Glutamatergic neuron (in vitro differentiated cells): ENCODE measurements around the gene SET. TPM values are rescaled to one million over a fixed set of nuclear protein-coding genes. Genes with fewer than 3 reads are reported as not detected.

Experiments used
- DNase-seq: peaks from one replicate; pipeline ENCODE4 v3.0.0; 2022
- H3K27ac Mint-ChIP-seq: one replicate; pipeline ENCODE4 v1.8.0; 2020; ENCODE audit warnings: mild to moderate bottlenecking, mixed read lengths, inconsistent platforms; ENCODE audit not compliant: unreplicated experiment
- H3K27me3 Mint-ChIP-seq: one replicate; pipeline ENCODE4 v1.8.0; 2020; ENCODE audit warnings: mild to moderate bottlenecking, moderate library complexity, mixed read lengths, inconsistent platforms; ENCODE audit not compliant: unreplicated experiment
- H3K36me3 Mint-ChIP-seq: one replicate; pipeline ENCODE4 v1.8.0; 2020; ENCODE audit warnings: mild to moderate bottlenecking, mixed read lengths, inconsistent platforms; ENCODE audit not compliant: unreplicated experiment
- H3K4me1 Mint-ChIP-seq: one replicate; pipeline ENCODE4 v1.8.0; 2020; ENCODE audit warnings: mild to moderate bottlenecking, low read depth, mixed read lengths, inconsistent platforms; ENCODE audit not compliant: unreplicated experiment
- H3K4me3 Mint-ChIP-seq: one replicate; pipeline ENCODE4 v1.8.0; 2020; ENCODE audit warnings: mild to moderate bottlenecking, mixed read lengths, inconsistent platforms; ENCODE audit not compliant: unreplicated experiment
- H3K9me3 Mint-ChIP-seq: one replicate; pipeline ENCODE4 v1.8.0; 2020; ENCODE audit warnings: mild to moderate bottlenecking, moderate library complexity, mixed read lengths, inconsistent platforms; ENCODE audit not compliant: unreplicated experiment
- total RNA-seq: library from RNA; stranded (reverse); fragmentation: NEBNext Ultra II Directional; extraction: Animal tissue kit (Norgen Biotek cat#: 25700); gene quantifications from one replicate; pipeline ENCODE4 v1.2.1, GENCODE V29; 2021; ENCODE audit not compliant: unreplicated experiment
- TF ChIP-seq, protein P1 (sequence below): fragments of 200-600 bp; sonication (generic); IDR thresholded peaks from one replicate; pipeline ENCODE4 v1.5.0; 2021; ENCODE audit not compliant: partially characterized antibody, unreplicated experiment

Gene SET
- total RNA-seq, 1 donor from 2014 or later: 387 TPM

DNA sequence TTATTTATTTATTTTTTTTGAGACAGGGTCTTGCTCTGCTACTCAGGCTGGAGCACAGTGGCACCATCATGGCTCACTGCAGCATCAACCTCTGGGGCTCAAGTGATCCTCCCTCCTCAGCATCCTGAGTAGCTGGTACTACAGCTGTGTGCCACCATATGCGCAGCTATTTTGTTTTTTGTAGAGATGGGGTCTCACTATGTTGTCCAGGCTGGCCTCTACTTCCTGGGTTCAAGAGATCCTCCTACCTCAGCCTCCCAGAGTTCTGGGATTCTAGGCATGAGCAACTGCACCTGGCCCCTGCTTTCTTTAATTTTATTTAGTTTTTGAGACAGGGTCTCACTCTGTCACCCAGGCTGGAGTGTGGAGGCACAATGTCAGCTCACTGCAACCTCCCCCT is 54.4 kb downstream of the SET start:
- Mint-ChIP-seq H3K9me3 (peaks cover 2% of the 10 kb centered on the region), H3K27ac (no peak overlapping the region)
- TF ChIP-seq, protein P1, sequence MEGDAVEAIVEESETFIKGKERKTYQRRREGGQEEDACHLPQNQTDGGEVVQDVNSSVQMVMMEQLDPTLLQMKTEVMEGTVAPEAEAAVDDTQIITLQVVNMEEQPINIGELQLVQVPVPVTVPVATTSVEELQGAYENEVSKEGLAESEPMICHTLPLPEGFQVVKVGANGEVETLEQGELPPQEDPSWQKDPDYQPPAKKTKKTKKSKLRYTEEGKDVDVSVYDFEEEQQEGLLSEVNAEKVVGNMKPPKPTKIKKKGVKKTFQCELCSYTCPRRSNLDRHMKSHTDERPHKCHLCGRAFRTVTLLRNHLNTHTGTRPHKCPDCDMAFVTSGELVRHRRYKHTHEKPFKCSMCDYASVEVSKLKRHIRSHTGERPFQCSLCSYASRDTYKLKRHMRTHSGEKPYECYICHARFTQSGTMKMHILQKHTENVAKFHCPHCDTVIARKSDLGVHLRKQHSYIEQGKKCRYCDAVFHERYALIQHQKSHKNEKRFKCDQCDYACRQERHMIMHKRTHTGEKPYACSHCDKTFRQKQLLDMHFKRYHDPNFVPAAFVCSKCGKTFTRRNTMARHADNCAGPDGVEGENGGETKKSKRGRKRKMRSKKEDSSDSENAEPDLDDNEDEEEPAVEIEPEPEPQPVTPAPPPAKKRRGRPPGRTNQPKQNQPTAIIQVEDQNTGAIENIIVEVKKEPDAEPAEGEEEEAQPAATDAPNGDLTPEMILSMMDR: no peak

More for the DNA sequence above, 54.4 kb downstream of the SET start:
- Mint-ChIP-seq H3K36me3 (no peaks in the 10 kb centered on the region), H3K4me3 (no peak overlapping the region), H3K4me1 (no peaks in the 10 kb centered on the region), H3K27me3 (no peaks in the 10 kb centered on the region)
- DNase-seq: no peak

Other genes with a start within 250 kb of the SET start
- gene ODF2, start 233.2 kb upstream of the SET start, total RNA-seq: 40.7 TPM
- 11.0 TPM for gene GLE1, start 184.5 kb upstream of the SET start, total RNA-seq
- 750 TPM for gene SPTAN1, start 136.6 kb upstream of the SET start, total RNA-seq
- gene DYNC2I2, start 32.4 kb upstream of the SET start, total RNA-seq: 15.0 TPM
- 4.3 TPM for gene PKN3, start 13.3 kb downstream of the SET start, total RNA-seq
- 18.2 TPM for gene ZDHHC12, start 34.9 kb downstream of the SET start, total RNA-seq
- gene ZER1, start 82.7 kb downstream of the SET start, total RNA-seq: 38.0 TPM
- gene TBC1D13, start 98.0 kb downstream of the SET start, total RNA-seq: 25.6 TPM
- 35.9 TPM for gene ENDOG, start 129.3 kb downstream of the SET start, total RNA-seq
- gene SPOUT1, start 140.6 kb downstream of the SET start, total RNA-seq: 22.3 TPM
- 19.5 TPM for gene KYAT1, start 192.7 kb downstream of the SET start, total RNA-seq
- 93.0 TPM for gene LRRC8A, start 192.9 kb downstream of the SET start, total RNA-seq
- gene PHYHD1, start 231.8 kb downstream of the SET start, total RNA-seq: 4.4 TPM